Measurements from ENCODE around the gene ST14. TPM values are rescaled to one million over a fixed set of nuclear protein-coding genes. Genes with fewer than 3 reads are reported as not detected.

The ST14 gene
- total RNA-seq, 1 experiment from 2014 or later: 1.8 TPM

- in situ Hi-C loops (cut with HindIII; ENCODE audit: low pct_unique_long_range_greater_than_20kb, low sequenced_read_pairs) (no loop called here), intact Hi-C loops (cut with micrococcal nuclease; ENCODE audit: unreplicated experiment) (no loop called here)
- TF ChIP-seq CTCF (IDR thresholded peaks at IDR 0.05): no peak
- TF ChIP-seq SIN3A (IDR thresholded peaks at IDR 0.05; ENCODE audit: borderline replicate concordance, insufficient read depth, low read depth, low read length): no peak
- TF ChIP-seq POLR2AphosphoS5 (IDR thresholded peaks at IDR 0.05; ENCODE audit: low read depth, low read length): no peak
- TF ChIP-seq TCF7L2 (IDR thresholded peaks at IDR 0.05; ENCODE audit: low read depth, low read length): no peak
- TF ChIP-seq REST (IDR thresholded peaks at IDR 0.05; ENCODE audit: insufficient read depth in 1 of 2, low read depth in 2 of 2, low read length in 1 of 2): no peak
- H3K4me3 ChIP-seq (ENCODE audit: low read depth in 2 of 2, low read length in 2 of 2): no peak overlapping the region
- ATAC-seq: no peak
- BruUV-seq (replicated peaks): no TSS peak
- DNase-seq (ENCODE audit: low read depth, low spot score): no peak
- H3K4me1 ChIP-seq (ENCODE audit: control insufficient read depth, insufficient read depth, low read length): 0 out of 2 replicates have a peak, but pooled peaks cover 5% of the 10 kb centered on the region
- H3K9me3 ChIP-seq (ENCODE audit: control insufficient read depth, insufficient read depth, low read depth, low read length): no peaks in the 10 kb centered on the region
- ChIA-PET CTCF (no interaction called here), POLR2A (no interaction called here)
- no peak overlapping the region for H3K27ac ChIP-seq (ENCODE audit: low read length)
- H3K27me3 ChIP-seq (ENCODE audit: control insufficient read depth, insufficient read depth, low read length): peaks cover 16% of the 10 kb centered on the region
- H3K36me3 ChIP-seq (ENCODE audit: control insufficient read depth, insufficient read depth, low read length): no peaks in the 10 kb centered on the region; the same call in 1 of the 2 replicates
These were observed 2.0 kb downstream of the ST14 start for GRCh38 chr11:130161441-130162145.

GRCh38 chr11:130162733-130163132 is 3.2 kb downstream of the ST14 start:
- ChIA-PET CTCF (no interaction called here), POLR2A (no interaction called here)
- Histone ChIP-seq H3K36me3 (ENCODE audit: control insufficient read depth, insufficient read depth, low read length) (no peaks in the 10 kb centered on the region; the same call in 1 of the 2 replicates), H3K4me3 (ENCODE audit: low read depth in 2 of 2, low read length in 2 of 2) (no peak overlapping the region), H3K9me3 (ENCODE audit: control insufficient read depth, insufficient read depth, low read depth, low read length) (no peaks in the 10 kb centered on the region), H3K27ac (ENCODE audit: low read length) (no peak overlapping the region), H3K4me1 (ENCODE audit: control insufficient read depth, insufficient read depth, low read length) (0 out of 2 replicates have a peak, but pooled peaks cover 5% of the 10 kb centered on the region), H3K27me3 (ENCODE audit: control insufficient read depth, insufficient read depth, low read length) (peaks cover 16% of the 10 kb centered on the region)
- TF ChIP-seq REST (IDR thresholded peaks at IDR 0.05; ENCODE audit: insufficient read depth in 1 of 2, low read depth in 2 of 2, low read length in 1 of 2) (no peak), CTCF (IDR thresholded peaks at IDR 0.05) (no peak), TCF7L2 (IDR thresholded peaks at IDR 0.05; ENCODE audit: low read depth, low read length) (no peak), POLR2AphosphoS5 (IDR thresholded peaks at IDR 0.05; ENCODE audit: low read depth, low read length) (no peak), SIN3A (IDR thresholded peaks at IDR 0.05; ENCODE audit: borderline replicate concordance, insufficient read depth, low read depth, low read length) (no peak)
- in situ Hi-C loops (cut with HindIII; ENCODE audit: low pct_unique_long_range_greater_than_20kb, low sequenced_read_pairs) (no loop called here), intact Hi-C loops (cut with micrococcal nuclease; ENCODE audit: unreplicated experiment) (no loop called here)
- no peak for ATAC-seq
- DNase-seq (ENCODE audit: low read depth, low spot score): no peak
- BruUV-seq (replicated peaks): no TSS peak
